Osteocyte (in vitro differentiated cells): ENCODE results near the gene MARCHF10. TPM values are rescaled to one million over a fixed set of nuclear protein-coding genes. Genes with fewer than 3 reads are reported as not detected.

ENCODE experiments used
- DNase-seq: peaks from one replicate; pipeline ENCODE4 v3.0.0; 2021; ENCODE audit warnings: mixed read lengths; ENCODE audit not compliant: unreplicated experiment; ENCODE audit errors: extremely low spot score
- H3K27ac Mint-ChIP-seq: one replicate; pipeline ENCODE4 v1.8.0; 2021; ENCODE audit warnings: mild to moderate bottlenecking, mixed read lengths; ENCODE audit not compliant: unreplicated experiment
- H3K27me3 Mint-ChIP-seq: one replicate; pipeline ENCODE4 v1.8.0; 2021; ENCODE audit warnings: mixed read lengths; ENCODE audit not compliant: unreplicated experiment
- H3K36me3 Mint-ChIP-seq: one replicate; pipeline ENCODE4 v1.8.0; 2021; ENCODE audit warnings: mixed read lengths; ENCODE audit not compliant: unreplicated experiment
- H3K4me1 Mint-ChIP-seq: one replicate; pipeline ENCODE4 v1.8.0; 2021; ENCODE audit warnings: mixed read lengths; ENCODE audit not compliant: unreplicated experiment
- H3K4me3 Mint-ChIP-seq: one replicate; pipeline ENCODE4 v1.8.0; 2021; ENCODE audit warnings: mild to moderate bottlenecking, moderate library complexity, mixed read lengths; ENCODE audit not compliant: unreplicated experiment
- H3K9me3 Mint-ChIP-seq: one replicate; pipeline ENCODE4 v1.8.0; 2021; ENCODE audit warnings: mixed read lengths; ENCODE audit not compliant: unreplicated experiment
- CTCF ChIP-seq: fragments of 200-600 bp; sonication (generic); IDR thresholded peaks from 2 replicates; pipeline ENCODE4 v1.5.0; 2021; ENCODE audit warnings: antibody characterized with exemption, mild to moderate bottlenecking, moderate library complexity
- total RNA-seq: library from RNA; stranded (reverse); gene quantifications from 2 replicates; pipeline ENCODE4 v1.2.1, GENCODE V29; 2021

Gene MARCHF10
- total RNA-seq, 1 donor from 2014 or later: not detected

- Mint-ChIP-seq H3K4me3 (no peak overlapping the region), H3K4me1 (no peaks in the 10 kb centered on the region), H3K36me3 (peaks cover 49% of the 10 kb centered on the region), H3K27ac (no peak overlapping the region), H3K9me3 (no peaks in the 10 kb centered on the region), H3K27me3 (no peaks in the 10 kb centered on the region)
- DNase-seq: no peak
- TF ChIP-seq CTCF: no peak
These were observed 120.1 kb downstream of the MARCHF10 start for GRCh38 chr17:62687997-62688396.

- Mint-ChIP-seq H3K9me3 (no peaks in the 10 kb centered on the region), H3K27me3 (no peaks in the 10 kb centered on the region), H3K36me3 (peaks cover 50% of the 10 kb centered on the region), H3K4me1 (no peaks in the 10 kb centered on the region), H3K4me3 (no peak overlapping the region), H3K27ac (no peak overlapping the region)
- DNase-seq: no peak
- no peak for TF ChIP-seq CTCF
These were observed 123.9 kb downstream of the MARCHF10 start for GRCh38 chr17:62684179-62684578.

GRCh38 chr17:62681939-62682381, 126.2 kb downstream of the MARCHF10 start:
- peaks cover 51% of the 10 kb centered on the region for H3K36me3 Mint-ChIP-seq
- DNase-seq: no peak

GRCh38 chr17:62681061-62681938, 126.8 kb downstream of the MARCHF10 start:
- H3K9me3 Mint-ChIP-seq: no peaks in the 10 kb centered on the region
- no peak overlapping the region for H3K4me3 Mint-ChIP-seq
- no peaks in the 10 kb centered on the region for H3K27me3 Mint-ChIP-seq
- H3K27ac Mint-ChIP-seq: no peak overlapping the region
- no peak for TF ChIP-seq CTCF
- H3K36me3 Mint-ChIP-seq: peaks cover 50% of the 10 kb centered on the region
- no peak for DNase-seq
- no peaks in the 10 kb centered on the region for H3K4me1 Mint-ChIP-seq

More at GRCh38 chr17:62681939-62682381, 126.2 kb downstream of the MARCHF10 start:
- H3K9me3 Mint-ChIP-seq: no peaks in the 10 kb centered on the region
- no peaks in the 10 kb centered on the region for H3K27me3 Mint-ChIP-seq
- no peak overlapping the region for H3K4me3 Mint-ChIP-seq
- H3K27ac Mint-ChIP-seq: no peak overlapping the region
- no peaks in the 10 kb centered on the region for H3K4me1 Mint-ChIP-seq
- TF ChIP-seq CTCF: no peak

DNA sequence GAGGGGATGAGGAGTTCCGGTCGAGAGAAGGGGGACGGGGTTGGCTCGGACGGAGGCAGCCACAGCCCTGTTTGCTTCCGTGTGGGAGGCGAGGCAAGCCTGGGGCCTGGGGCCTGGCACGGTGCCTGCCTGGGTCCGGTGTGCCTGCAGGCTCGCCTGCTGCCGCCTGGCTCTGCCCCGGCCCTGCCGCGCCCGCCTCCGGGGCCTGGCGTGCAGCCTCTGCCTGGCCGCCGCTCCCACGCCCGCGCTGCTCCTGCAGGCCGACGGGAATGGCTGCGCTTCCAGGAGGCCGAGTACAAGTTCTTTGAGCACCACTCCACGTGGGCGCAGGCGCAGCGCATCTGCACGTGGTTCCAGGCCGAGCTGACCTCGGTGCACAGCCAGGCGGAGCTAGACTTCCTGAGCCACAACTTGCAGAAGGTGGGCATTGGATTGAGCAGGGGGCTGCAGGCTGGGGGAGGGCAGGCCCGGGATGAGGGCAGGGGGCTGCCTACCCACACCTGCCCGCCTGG, 127.5 kb downstream of the MARCHF10 start:
- Mint-ChIP-seq H3K4me1 (no peaks in the 10 kb centered on the region), H3K36me3 (peaks cover 50% of the 10 kb centered on the region), H3K27me3 (no peaks in the 10 kb centered on the region), H3K4me3 (no peak overlapping the region), H3K27ac (no peak overlapping the region), H3K9me3 (no peaks in the 10 kb centered on the region)
- TF ChIP-seq CTCF: no peak
- no peak for DNase-seq
